NCI-H510A (cell line): ENCODE results near the gene FNDC10.

Source experiments
- DNase-seq: peaks from one replicate; lab custom pipeline; 2025; lab: John Stamatoyannopoulos, UW

The FNDC10 gene

DNA sequence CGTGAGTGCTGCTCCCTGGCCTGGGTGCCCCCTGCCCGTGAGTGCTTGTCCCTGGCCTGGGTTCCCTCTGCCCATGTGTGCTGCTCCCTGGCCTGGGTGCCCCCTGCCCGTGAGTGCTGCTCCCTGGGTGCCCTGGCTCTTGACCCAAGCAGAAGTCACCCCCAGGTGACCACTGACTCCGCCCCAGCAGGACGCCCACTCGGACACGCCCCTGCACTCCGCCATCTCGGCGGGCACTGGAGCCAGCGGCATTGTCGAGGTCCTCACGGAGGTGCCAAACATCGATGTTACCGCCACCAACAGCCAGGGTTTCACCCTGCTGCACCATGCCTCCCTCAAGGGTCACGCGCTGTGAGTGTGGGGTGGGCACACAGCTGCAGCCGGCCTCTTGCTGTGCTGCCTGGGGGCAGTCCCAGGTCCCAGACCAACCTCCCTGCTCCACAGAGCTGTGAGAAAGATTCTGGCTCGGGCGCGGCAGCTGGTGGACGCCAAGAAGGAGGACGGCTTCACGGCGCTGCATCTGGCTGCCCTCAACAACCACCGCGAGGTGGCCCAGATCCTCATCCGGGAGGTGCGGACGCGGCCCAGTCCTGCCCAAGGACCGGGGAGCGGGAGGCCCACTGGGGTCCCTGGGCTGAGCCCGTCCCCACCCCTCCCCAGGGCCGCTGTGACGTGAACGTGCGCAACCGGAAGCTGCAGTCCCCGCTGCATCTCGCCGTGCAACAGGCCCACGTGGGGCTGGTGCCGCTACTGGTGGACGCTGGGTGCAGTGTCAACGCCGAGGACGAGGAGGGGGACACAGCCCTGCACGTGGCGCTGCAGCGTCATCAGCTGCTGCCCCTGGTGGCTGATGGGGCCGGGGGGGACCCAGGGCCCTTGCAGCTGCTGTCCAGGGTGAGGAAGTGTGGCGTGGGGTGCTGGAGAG lies 28.2 kb upstream of the FNDC10 start:
- no peak for DNase-seq

DNA sequence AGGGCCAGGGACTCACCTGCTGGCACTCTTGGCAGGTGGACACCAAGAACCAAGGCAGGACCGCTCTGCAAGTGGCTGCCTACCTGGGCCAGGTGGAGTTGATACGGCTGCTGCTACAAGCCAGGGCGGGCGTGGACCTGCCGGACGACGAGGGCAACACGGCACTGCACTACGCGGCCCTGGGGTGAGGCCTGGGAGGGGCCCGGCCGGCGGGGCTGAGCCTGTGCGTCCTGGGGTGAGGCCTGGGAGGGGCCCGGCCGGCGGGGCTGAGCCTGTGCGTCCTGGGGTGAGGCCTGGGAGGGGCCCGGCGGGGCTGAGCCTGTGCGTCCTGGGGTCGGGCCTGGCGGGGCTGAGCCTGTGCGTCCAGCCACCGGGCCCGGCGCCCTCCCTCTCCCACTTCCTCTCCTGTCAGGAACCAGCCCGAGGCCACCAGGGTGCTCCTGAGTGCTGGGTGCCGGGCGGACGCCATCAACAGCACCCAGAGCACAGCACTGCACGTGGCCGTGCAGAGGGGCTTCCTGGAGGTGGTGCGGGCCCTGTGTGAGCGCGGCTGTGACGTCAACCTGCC lies 27.4 kb upstream of the FNDC10 start:
- no peak for DNase-seq

DNA sequence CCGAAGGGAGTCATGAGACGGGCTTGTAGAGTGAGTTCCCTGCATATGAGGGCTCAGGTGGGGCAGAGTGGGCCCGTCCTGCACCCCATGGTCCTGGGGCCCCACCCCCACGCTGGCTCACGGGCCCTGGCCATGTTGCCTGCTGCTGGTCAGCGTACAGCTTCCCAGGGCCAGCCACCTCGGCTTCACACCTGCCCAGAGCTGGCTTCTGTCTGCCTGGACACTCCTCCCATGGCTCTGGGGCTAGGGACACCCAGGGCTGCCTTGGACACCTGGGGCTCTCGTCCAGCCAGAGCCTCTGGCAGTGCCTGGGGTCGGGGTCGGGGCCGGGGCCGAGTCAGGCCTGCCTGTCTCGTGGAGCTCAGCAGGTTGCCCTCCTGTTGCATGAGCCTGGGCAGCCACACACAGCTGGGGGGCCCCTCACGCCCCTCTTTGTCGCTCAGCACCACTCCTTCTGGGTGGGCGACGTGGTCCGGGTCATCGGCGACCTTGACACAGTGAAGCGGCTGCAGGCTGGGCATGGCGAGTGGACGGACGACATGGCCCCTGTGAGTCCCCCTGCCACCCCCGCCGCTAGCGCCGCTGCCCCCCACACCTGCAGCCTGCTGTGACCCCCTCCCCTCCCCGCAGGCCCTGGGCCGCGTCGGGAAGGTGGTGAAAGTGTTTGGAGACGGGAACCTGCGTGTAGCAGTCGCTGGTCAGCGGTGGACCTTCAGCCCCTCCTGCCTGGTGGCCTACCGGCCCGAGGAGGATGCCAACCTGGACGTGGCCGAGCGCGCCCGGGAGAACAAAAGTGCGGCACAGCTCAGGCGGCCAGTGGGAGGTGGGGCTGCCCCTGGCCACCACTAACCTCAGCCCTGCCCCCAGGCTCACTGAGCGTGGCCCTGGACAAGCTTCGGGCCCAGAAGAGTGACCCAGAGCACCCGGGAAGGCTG lies 26.5 kb upstream of the FNDC10 start:
- DNase-seq = no peak

DNA sequence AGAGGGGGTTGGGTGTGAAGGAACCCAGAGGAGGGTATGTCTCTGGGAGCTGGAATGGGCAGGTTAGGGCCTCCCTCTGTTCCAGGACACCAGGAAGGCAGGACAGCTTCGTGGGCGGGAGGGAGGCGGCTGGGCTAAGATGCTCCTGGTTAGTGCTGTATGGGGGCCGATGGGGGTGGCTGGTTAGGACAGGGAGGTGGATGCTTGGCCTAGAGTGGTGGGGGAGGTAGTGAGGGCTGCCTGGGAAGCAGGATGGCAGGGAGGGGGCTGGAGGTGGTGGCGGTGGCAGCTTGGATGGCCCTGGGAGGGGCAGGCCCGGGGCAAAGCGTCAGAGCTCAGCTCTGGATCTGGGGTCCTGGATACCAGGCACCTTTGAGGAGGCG lies 25.9 kb upstream of the FNDC10 start:
- no peak for DNase-seq

DNA sequence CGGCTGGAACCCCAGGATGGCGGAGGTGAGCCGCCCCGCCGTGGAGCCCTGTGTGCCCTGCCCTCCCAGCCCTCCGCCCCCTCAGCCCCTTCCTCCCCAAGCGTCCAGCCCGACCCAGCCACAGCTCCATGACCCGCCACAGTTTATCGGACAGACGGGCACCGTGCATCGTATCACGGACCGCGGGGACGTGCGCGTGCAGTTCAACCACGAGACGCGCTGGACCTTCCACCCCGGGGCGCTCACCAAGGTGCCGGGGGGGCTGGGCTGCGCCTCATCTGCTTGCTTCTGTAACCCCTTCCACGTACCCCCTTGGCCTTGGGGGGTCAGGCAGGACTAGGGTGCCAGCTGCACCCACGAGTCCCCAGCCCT lies 25.5 kb upstream of the FNDC10 start:
- DNase-seq = no peak

DNA sequence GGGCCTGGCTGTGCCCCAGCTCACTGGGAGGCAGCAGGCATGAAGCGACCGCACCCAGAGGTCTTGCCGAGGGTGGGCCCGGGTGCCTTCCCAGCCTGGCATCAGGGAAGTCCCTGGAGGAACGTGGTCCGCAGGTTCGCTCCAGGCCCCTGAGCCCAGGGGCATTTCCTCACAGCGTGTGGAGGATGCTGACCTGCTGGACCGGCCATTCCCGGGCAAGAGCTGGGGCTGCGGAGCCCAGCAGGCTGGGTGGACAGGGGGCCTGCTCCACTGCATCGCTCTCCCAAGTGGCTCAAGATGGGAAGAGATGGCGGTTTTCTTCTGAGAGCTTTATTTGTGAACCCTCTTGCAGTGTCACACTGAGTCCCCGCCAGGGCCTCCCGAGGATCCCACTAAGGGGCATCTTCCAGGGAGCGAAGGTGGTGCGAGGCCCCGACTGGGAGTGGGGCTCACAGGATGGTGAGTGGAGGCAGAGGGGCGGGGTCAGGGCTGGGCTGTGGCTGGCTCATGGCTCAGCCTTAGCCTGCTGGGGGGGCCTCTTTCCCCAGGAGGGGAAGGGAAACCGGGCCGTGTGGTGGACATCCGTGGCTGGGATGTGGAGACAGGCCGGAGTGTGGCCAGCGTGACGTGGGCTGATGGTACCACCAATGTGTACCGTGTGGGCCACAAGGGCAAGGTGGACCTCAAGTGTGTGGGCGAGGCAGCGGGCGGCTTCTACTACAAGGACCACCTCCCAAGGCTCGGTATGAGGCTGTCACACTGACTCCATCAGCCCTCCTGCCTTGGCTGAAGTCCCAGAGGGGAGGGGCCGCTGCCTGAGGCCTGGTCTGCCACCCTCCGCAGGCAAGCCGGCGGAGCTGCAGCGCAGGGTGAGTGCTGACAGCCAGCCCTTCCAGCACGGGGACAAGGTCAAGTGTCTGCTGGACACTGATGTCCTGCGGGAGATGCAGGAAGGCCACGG lies 24.8 kb upstream of the FNDC10 start:
- no peak for DNase-seq

DNA sequence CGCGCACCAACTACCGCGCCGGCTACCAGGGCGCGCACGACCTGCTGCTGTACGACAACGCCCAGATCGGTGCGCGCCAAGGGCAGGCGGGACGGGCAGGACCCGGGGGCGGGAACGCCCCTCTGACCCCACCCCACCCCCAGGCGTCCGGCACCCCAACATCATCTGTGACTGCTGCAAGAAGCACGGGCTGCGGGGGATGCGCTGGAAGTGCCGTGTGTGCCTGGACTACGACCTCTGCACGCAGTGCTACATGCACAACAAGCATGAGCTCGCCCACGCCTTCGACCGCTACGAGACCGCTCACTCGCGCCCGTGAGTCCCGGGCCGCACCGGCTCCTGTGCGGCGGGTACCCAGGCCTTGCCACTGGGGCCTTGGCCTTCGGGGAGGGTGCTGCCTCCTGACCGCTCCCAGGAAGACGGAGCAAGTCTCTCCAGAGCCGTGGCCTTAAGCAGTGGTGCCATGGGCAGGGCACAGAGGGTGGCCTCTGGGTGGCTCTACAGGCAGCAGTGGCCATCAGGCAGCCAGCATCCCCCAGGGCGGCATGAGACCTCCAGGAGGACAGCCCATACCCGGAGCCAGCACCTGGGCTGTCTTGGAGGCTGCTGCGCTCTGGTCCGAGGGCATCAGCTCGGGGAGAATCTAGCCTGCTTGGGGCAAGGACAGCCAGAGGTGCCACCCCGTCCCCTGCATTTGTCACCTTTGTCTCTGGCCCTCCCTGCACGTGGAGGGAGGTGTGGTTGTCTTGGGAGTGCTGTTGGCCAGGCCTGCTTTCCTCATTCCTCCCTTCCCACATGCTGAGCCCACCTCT lies 23.9 kb upstream of the FNDC10 start:
- DNase-seq = no peak

DNA sequence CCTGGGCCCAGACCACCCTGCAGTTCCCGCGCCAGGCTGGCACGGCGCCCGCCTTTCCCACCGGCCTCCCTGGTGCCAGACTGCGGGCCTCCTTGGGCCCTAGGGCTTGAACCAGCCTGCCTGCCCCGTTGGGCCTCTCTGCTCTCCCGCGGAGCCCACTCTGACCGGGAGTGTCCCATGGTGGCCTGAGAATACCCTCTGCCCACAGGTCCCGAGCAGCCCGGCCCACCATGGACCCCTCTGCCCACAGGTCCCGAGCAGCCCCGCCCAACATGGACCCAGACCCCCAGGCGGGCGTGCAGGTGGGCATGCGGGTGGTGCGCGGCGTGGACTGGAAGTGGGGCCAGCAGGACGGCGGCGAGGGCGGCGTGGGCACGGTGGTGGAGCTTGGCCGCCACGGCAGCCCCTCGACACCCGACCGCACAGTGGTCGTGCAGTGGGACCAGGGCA lies 23.3 kb upstream of the FNDC10 start:
- DNase-seq = no peak

DNA sequence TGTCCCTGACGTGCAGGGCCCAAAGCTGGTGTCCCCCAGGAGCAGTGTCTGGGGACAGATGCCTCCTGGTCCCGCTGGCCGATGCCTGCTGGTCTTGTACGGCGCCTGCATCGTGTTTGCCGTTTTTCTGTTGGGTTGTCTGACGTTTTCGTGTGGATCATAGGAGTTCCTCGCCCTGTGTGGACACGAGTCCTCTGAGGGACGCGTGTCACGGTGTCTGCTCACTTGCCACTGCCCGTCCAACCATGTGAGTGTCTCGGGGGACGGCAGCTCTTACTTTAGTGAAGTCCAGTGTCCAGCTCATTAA lies 22.8 kb upstream of the FNDC10 start:
- DNase-seq = no peak

DNA sequence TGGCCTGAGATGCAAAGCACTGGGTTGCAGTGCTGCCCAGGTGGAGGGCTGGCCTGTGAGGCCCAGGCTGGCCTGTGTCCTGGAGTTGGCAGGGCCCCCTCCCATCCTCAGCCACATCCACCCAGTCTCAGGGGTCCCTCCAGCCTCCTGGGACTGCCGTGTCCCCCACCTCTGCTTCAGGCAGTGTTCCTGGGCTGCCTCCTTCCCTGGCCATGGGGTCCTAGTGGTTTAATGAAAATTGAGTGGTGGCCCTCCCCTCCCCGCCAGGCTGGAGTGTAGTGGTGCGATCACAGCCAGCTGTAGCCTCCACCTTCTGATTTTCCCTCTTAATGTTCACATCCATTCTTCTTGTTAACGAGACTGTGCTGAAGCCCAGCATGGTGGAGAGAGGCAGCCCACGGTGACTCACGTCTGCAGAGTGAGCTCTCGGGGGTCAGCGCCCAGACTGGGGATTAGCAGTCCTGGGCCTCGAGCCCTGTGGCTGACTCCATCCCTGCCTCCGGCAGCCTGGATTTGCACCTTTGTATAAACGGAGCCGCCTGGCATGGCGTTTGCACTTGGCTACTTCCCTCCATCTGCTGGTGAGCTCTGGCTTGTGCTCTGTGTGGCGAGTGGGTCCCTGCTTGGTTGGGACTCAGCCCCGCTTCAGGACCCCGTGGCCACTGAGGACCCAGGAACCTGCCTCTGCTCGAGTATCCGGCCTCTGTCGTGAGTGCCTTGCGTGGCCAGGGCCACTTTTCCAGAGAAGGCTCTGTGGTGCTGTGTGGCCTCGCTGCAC lies 22.3 kb upstream of the FNDC10 start:
- no peak for DNase-seq

DNA sequence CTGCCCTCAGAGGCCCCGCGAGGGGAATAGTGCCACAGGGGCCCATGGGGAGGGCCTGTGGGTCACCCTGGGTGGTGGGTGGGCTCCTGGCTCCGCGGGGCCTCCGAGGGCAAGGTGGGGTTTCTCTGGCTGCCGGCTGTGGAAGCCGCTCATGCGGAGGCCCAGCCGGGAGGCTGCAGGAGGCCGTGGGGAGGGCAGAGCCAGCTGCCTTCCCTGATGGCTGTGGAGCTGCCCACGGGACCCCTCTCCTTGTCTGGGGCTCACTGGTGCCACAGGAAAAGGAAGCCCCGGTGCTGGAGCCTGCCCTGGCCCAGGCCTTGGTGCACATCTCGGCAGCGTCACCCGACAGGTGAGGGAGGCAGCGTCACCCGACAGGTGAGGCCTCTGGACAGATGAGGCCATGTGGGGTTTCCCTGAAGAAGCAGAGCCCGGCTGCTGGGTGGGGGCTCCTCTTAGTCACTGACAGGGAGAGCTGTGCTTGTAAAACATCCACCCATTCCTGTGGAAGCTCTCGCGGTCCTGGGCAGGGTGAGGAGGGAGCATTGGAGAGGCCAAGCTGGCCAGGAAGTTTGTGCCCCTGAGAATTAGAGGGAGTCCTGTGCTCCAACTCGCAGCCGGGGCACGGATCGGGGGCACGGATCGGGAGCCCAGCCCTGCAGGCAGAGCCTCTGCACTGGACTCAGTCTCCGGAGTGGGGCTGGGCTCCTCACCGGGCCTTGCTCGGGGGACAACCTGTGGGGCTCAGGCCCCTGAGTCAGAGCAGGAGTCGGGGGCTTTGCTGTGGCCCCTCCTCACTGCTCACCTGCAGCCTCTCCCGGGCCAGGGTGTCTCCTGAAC lies 21.5 kb upstream of the FNDC10 start:
- DNase-seq = no peak

DNA sequence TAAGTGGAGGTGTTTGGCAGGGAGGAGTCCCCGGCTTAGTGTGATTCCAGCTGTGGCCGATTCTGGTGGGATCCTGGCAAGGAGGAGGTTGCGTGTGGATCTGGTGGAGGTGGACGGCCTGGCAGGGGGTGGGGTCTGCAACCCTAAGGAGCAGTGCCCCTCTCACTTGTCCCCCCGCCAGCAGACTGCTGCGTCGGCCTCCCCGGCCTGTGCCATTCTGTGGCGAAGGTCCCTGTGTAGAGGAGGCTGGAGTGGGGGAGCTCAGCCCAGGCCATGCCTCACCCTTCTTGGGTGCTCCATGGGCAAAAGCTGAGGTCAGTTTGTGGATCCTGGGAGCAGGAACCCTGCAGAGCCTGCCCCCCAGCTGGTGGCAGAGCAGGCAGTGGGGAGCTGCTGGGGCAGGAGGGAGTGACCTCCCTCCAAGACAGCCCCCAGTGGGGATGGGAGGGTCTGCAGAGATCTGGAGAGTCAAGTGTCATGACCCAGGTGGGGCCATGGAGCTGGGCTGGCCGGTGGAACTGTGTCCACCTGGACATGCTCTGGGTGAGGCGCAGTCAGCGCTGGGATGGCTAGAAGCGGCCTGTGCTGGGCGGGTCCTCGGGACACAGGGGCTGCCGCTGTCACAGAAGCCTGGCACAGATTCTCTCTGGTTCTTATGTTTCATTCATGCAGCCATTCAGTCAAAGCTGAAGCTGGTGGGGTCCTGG lies 20.7 kb upstream of the FNDC10 start:
- DNase-seq = no peak

DNA sequence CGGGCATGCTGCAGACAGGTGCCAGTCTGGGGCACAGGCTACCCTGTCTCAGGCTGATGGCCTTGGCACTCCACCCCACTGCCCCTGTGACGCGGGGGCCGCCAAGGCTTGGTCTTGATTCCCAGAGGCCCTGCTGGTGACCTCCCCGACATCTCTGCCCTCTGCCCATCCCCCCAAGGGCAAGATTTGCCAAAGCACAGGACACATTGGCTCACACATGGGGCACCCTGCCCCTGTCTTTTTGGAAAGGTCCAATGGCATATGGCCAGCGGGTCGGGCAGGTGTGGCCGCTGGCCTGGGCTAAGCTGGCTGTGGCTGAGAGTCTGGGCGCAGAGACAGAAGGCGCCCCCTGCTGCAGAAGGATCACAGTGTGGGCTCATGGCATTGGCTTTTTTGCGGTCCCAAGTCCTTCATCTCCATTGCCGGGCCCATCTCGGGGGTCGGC lies 20.0 kb upstream of the FNDC10 start:
- no peak for DNase-seq

DNA sequence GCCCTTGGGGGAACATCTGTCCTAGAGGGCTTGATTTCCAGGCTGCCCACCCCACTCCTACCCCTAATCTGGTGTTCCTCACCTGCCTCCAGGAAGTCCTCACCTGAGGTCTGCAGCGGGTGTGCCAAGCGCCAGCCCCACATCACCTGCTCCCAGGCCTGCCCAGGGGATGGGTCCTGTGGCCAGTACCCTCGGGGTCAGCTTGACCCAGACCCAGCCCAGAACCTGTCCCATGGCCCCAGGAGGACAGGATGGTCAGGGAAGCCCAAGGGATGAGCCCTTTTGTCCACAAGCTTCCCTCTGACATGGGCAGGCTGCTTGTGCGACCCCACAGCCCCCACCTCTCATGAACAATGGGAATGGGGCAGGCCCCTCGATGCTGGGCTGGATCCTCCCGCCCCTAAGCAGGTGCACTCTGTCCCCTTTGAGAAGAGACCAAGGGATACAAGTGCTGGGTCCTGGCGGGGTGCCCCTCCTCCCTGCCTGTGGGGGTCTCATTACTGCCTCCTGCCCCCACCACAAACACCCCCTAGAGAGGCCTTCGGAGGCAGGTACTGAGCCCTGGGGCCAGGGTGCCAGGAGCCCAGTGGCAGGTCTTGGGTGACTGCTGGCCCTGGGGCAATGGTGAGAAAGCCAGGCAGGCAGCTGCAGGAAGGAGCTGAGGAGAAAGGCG lies 18.6 kb upstream of the FNDC10 start:
- no peak for DNase-seq

DNA sequence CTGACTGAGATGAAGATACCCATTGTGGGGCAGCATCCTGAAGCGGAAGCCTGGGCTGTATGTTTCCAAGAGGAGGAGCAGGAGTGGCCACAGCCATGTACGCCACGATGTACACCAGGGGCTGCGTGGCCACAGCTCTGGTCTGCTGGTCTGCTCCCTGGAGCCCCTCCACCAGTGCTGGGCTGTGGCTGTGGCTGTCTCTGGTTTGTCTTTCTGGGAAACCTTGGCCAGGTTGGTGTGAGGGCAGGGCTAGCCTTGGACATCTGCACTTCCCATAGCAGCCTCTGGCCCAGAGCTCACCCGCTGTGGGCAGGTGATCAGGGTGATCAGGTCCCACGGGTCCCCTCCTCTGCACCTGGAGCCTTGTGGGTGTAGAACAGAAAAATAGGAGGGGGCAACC lies 18.0 kb upstream of the FNDC10 start:
- DNase-seq = no peak

DNA sequence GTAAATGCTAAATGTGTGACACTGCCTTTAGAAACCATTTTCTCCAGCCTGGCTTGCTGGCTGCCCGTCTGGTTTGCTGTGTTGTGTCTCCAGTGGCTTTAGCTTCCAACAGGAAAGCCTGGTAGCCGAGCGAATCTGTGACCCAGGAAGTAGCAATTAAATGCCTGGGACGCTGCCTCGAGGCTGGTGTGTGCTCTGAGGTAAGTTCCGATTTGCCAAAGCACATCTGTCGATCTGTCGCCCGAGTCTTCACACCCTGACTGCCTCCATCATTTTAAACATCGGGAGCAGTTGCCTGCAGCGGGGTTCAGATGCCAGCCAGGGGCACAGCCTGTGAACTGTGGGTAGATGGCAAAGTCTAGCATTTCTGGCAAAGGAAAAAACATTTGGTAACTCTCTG lies 17.6 kb upstream of the FNDC10 start:
- DNase-seq = no peak

DNA sequence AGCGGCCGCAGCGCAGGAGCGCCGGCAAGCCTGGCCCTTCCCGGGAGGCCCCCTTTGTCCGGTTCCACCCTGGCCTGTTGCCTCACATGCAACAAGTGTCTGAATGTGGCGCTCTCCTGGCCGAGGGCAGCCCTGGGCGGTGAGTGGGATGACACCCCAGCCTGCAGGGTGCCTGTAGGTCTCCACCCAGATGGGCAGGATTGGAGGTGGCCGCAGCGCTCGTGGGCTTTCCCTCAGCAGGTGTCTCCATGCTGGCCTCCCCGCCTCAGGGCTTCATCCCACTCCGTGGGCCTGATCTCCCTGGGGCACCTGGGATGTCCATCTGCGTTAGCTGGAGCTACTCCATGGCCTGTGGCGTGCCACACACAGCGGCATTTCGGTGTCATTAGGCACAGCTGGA lies 16.9 kb upstream of the FNDC10 start:
- DNase-seq = no peak
